HCT116 (cell line): ENCODE results near the gene MIPEP. TPM values are rescaled to one million over a fixed set of nuclear protein-coding genes. Genes with fewer than 3 reads are reported as not detected.

ENCODE experiments used
- ATAC-seq: fragments of 200-7000 bp; cut with Tn5 transposase; 2 replicates; pipeline ENCODE4 v1.9.1; 2020; ENCODE audit warnings: mild to moderate bottlenecking, moderate library complexity
- BruUV-seq: library from RNA; stranded (reverse); fragments of 400-500 nt; replicated peaks from 2 replicates; lab custom pipeline; 2021; lab: Mats Ljungman, UMichigan
- CTCF ChIA-PET: fragments of 300-600 bp; sonication (Branson Sonifier 250); formaldehyde crosslinking; loops from one replicate; lab custom pipeline; 2021; ENCODE audit warnings: antibody characterized with exemption; lab: Charles Lee
- POLR2A ChIA-PET: fragments of 300-600, 350-600 bp; sonication (Branson Sonifier 250); formaldehyde crosslinking; loops from one replicate; lab custom pipeline; 2021; ENCODE audit warnings: antibody characterized with exemption; lab: Charles Lee
- RAD21 ChIA-PET, 2 experiments: fragments of 300-600 bp; sonication (Branson Sonifier 250); formaldehyde crosslinking; loops; one replicate each; lab custom pipeline; 2023; ENCODE audit warnings: low total read pairs in 2 of 2; ENCODE audit not compliant: uncharacterized antibody in 2 of 2, unreplicated experiment in 2 of 2, low non-redundant PET in 1 of 2; lab: Charles Lee
- DNase-seq: peaks from one replicate; pipeline ENCODE4 v3.0.0-alpha.2; 2010; ENCODE audit warnings: low read depth, low spot score
- H2AFZ ChIP-seq: fragments of 200-600 bp; shearing (Covaris generic), sonication (generic); 2 replicates; pipeline ENCODE4 v1.6.1; 2017; ENCODE audit warnings: low read depth, mixed run types, mixed read lengths, antibody characterized with exemption, low read length; ENCODE audit not compliant: poor library complexity, severe bottlenecking
- H3K27ac ChIP-seq: 2 replicates; pipeline ENCODE4 v1.5.1; 2012; ENCODE audit warnings: low read depth, low read length
- H3K27me3 ChIP-seq: fragments of 200-600 bp; sonication (generic); 2 replicates; pipeline ENCODE4 v1.6.1; 2016; ENCODE audit warnings: mixed run types, low read length, mixed read lengths; ENCODE audit not compliant: insufficient read depth
- H3K36me3 ChIP-seq, 2 experiments: fragments of 200-500 bp in 1 of 2; fragments of 200-600 bp in 1 of 2; sonication (Bioruptor generic) in 1 of 2; sonication (generic) in 1 of 2; 2 replicates each; pipeline versions ENCODE4 v1.5.1 to v1.6.1; 2014 to 2016; ENCODE audit warnings: low read length in 2 of 2, inconsistent platforms in 1 of 2, mixed read lengths in 1 of 2, mixed run types in 1 of 2; ENCODE audit not compliant: insufficient read depth in 2 of 2, control insufficient read depth in 1 of 2
- H3K4me1 ChIP-seq, 2 experiments: fragments of 200-600 bp in 1 of 2; sonication (generic) in 1 of 2; 2 replicates each; pipeline versions ENCODE4 v1.5.1 to v1.6.1; 2012 to 2017; ENCODE audit warnings: low read length in 2 of 2, inconsistent platforms in 1 of 2, mild to moderate bottlenecking in 1 of 2, mixed read lengths in 1 of 2, mixed run types in 1 of 2, moderate library complexity in 1 of 2; ENCODE audit not compliant: insufficient read depth in 2 of 2, control insufficient read depth in 1 of 2
- H3K4me2 ChIP-seq: fragments of 200-600 bp; sonication (generic); 2 replicates; pipeline ENCODE4 v1.6.1; 2017; ENCODE audit warnings: mixed run types, low read length, mixed read lengths
- H3K4me3 ChIP-seq, 2 experiments: fragments of 200-600 bp in 1 of 2; sonication (generic) in 1 of 2; replicated peaks in 1 of 2; 2 replicates each; pipeline ENCODE4 v1.5.1; 2011 to 2016; ENCODE audit warnings: low read length in 2 of 2, control low read depth in 1 of 2, low read depth in 1 of 2, mild to moderate bottlenecking in 1 of 2, mixed read lengths in 1 of 2, mixed run types in 1 of 2
- H3K79me2 ChIP-seq: fragments of 200-600 bp; sonication (generic); 2 replicates; pipeline ENCODE4 v1.6.1; 2017; ENCODE audit warnings: mild to moderate bottlenecking, mixed run types, low read length, moderate library complexity, mixed read lengths; ENCODE audit not compliant: insufficient read depth
- H3K9ac ChIP-seq: fragments of 200-600 bp; sonication (generic); 2 replicates; pipeline ENCODE4 v1.6.1; 2016; ENCODE audit warnings: low read length, mixed read lengths
- H3K9me2 ChIP-seq: fragments of 200-600 bp; sonication (generic), shearing (Covaris generic); 2 replicates; pipeline ENCODE4 v1.6.1; 2017; ENCODE audit warnings: mixed run types, mild to moderate bottlenecking, moderate library complexity; ENCODE audit not compliant: insufficient read depth
- H3K9me3 ChIP-seq, 2 experiments: fragments of 200-500 bp in 1 of 2; fragments of 200-600 bp in 1 of 2; sonication (Bioruptor generic) in 1 of 2; sonication (generic) in 1 of 2; 2 replicates each; pipeline ENCODE4 v1.6.1; 2014 to 2017; ENCODE audit warnings: low read length in 2 of 2, mixed read lengths in 2 of 2, inconsistent platforms in 1 of 2, low read depth in 1 of 2, mild to moderate bottlenecking in 1 of 2, mixed run types in 1 of 2, moderate library complexity in 1 of 2; ENCODE audit not compliant: control insufficient read depth in 1 of 2, insufficient read depth in 1 of 2
- H4K20me1 ChIP-seq: fragments of 200-600 bp; sonication (generic), shearing (Covaris generic); 2 replicates; pipeline ENCODE4 v1.6.1; 2017; ENCODE audit warnings: mixed run types, mild to moderate bottlenecking, moderate library complexity; ENCODE audit not compliant: insufficient read depth
- CBX3 ChIP-seq: IDR thresholded peaks from 2 replicates; pipeline ENCODE4 v1.6.1; 2012; ENCODE audit warnings: low read depth
- EGR1 ChIP-seq: IDR thresholded peaks from 2 replicates; pipeline ENCODE4 v1.6.1; 2012; ENCODE audit warnings: low read depth
- ELF1 ChIP-seq: IDR thresholded peaks from 2 replicates; pipeline ENCODE4 v1.6.1; 2012; ENCODE audit warnings: low read depth, borderline replicate concordance
- JUND ChIP-seq: IDR thresholded peaks from 2 replicates; pipeline ENCODE4 v1.6.1; 2012
- POLR2A ChIP-seq: IDR thresholded peaks from 2 replicates; pipeline ENCODE4 v1.7.0; 2011; ENCODE audit warnings: borderline replicate concordance; ENCODE audit not compliant: insufficient read depth, insufficient read length; ENCODE audit errors: extremely low read depth
- SIN3A ChIP-seq: IDR thresholded peaks from 2 replicates; pipeline ENCODE4 v1.6.1; 2012; ENCODE audit warnings: low read depth
- SP1 ChIP-seq: IDR thresholded peaks from 2 replicates; pipeline ENCODE4 v1.6.1; 2012; ENCODE audit warnings: low read depth
- TCF7L2 ChIP-seq: IDR thresholded peaks from 2 replicates; pipeline ENCODE4 v1.7.0; 2011; ENCODE audit warnings: borderline replicate concordance, inconsistent platforms; ENCODE audit not compliant: insufficient read depth, insufficient read length; ENCODE audit errors: extremely low read depth
- YY1 ChIP-seq: IDR thresholded peaks from 2 replicates; pipeline ENCODE4 v1.6.1; 2011; ENCODE audit warnings: low read length, low read depth, moderate library complexity, mild to moderate bottlenecking; ENCODE audit not compliant: insufficient replicate concordance; ENCODE audit errors: extremely low read depth
- ZFX ChIP-seq: fragments of 450-650 bp; IDR thresholded peaks from 2 replicates; pipeline ENCODE4 v1.6.1; 2017
- ZNF274 ChIP-seq: fragments of 200-500 bp; sonication (Bioruptor generic); IDR thresholded peaks from 2 replicates; pipeline ENCODE4 v1.6.1; 2014; ENCODE audit warnings: mild to moderate bottlenecking, low read depth, low read length, inconsistent platforms
- intact Hi-C: fragments of 100-400 bp; cut with micrococcal nuclease; formaldehyde crosslinking; loops from 2 replicates; pipeline ENCODE4 v1.10.0; 2022
- total RNA-seq: library from RNA; stranded (reverse); gene quantifications from one replicate; pipeline ENCODE4 v1.2.1, GENCODE V29; 2021; ENCODE audit not compliant: unreplicated experiment
- TF ChIP-seq, protein P1 (sequence below): IDR thresholded peaks from 2 replicates; pipeline ENCODE4 v1.6.1; 2012; ENCODE audit warnings: low read depth
- TF ChIP-seq, protein P2 (sequence below): IDR thresholded peaks from 2 replicates; pipeline ENCODE4 v1.6.1; 2012
- TF ChIP-seq, protein P3 (sequence below), 3 experiments: fragments of 200-600 bp in 1 of 3; sonication (generic) in 1 of 3; IDR thresholded peaks in 2 of 3; conservative IDR thresholded peaks in 1 of 3; 2 replicates each; pipeline ENCODE4 v1.5.1; 2012 to 2017; ENCODE audit warnings: low read depth in 2 of 3, low read length in 2 of 3, antibody characterized with exemption in 1 of 3, borderline replicate concordance in 1 of 3, control low read depth in 1 of 3, mild to moderate bottlenecking in 1 of 3, mixed read lengths in 1 of 3, mixed run types in 1 of 3, moderate library complexity in 1 of 3; ENCODE audit not compliant: insufficient read depth in 1 of 3
- TF ChIP-seq, protein P4 (sequence below): IDR thresholded peaks from 2 replicates; pipeline ENCODE4 v1.6.1; 2012
- TF ChIP-seq, protein P5 (sequence below): IDR thresholded peaks from 2 replicates; pipeline ENCODE4 v1.6.1; 2011; ENCODE audit warnings: mild to moderate bottlenecking, low read length, moderate library complexity; ENCODE audit not compliant: insufficient replicate concordance; ENCODE audit errors: extremely low read depth

Gene MIPEP
- total RNA-seq, 1 experiment from 2014 or later: 33.3 TPM

DNA sequence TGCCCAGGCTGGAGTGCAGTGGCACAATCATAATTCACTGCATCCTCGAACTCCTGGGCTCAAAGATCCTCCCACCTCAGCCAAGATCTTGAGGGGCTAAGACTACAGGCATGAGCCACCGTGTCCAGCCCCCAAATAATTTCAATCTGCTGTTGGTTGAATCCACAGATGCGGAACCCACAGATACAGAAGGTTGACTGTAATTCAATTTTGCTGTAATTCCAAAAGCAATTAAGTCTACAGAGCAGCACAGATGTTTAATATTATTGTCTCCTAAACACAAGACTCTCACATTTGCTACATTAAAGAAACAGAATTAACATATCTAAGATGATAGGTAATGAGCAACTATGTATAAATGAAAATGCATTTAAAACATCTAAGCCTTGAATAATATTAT is 75.6 kb downstream of the MIPEP start (continued):
- TF ChIP-seq, protein P1, sequence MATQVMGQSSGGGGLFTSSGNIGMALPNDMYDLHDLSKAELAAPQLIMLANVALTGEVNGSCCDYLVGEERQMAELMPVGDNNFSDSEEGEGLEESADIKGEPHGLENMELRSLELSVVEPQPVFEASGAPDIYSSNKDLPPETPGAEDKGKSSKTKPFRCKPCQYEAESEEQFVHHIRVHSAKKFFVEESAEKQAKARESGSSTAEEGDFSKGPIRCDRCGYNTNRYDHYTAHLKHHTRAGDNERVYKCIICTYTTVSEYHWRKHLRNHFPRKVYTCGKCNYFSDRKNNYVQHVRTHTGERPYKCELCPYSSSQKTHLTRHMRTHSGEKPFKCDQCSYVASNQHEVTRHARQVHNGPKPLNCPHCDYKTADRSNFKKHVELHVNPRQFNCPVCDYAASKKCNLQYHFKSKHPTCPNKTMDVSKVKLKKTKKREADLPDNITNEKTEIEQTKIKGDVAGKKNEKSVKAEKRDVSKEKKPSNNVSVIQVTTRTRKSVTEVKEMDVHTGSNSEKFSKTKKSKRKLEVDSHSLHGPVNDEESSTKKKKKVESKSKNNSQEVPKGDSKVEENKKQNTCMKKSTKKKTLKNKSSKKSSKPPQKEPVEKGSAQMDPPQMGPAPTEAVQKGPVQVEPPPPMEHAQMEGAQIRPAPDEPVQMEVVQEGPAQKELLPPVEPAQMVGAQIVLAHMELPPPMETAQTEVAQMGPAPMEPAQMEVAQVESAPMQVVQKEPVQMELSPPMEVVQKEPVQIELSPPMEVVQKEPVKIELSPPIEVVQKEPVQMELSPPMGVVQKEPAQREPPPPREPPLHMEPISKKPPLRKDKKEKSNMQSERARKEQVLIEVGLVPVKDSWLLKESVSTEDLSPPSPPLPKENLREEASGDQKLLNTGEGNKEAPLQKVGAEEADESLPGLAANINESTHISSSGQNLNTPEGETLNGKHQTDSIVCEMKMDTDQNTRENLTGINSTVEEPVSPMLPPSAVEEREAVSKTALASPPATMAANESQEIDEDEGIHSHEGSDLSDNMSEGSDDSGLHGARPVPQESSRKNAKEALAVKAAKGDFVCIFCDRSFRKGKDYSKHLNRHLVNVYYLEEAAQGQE: no peak
- TF ChIP-seq ZNF274 (no peak), ZFX (no peak), EGR1 (no peak)
- TF ChIP-seq, protein P2, sequence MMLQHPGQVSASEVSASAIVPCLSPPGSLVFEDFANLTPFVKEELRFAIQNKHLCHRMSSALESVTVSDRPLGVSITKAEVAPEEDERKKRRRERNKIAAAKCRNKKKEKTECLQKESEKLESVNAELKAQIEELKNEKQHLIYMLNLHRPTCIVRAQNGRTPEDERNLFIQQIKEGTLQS: no peak
- TF ChIP-seq, protein P3, sequence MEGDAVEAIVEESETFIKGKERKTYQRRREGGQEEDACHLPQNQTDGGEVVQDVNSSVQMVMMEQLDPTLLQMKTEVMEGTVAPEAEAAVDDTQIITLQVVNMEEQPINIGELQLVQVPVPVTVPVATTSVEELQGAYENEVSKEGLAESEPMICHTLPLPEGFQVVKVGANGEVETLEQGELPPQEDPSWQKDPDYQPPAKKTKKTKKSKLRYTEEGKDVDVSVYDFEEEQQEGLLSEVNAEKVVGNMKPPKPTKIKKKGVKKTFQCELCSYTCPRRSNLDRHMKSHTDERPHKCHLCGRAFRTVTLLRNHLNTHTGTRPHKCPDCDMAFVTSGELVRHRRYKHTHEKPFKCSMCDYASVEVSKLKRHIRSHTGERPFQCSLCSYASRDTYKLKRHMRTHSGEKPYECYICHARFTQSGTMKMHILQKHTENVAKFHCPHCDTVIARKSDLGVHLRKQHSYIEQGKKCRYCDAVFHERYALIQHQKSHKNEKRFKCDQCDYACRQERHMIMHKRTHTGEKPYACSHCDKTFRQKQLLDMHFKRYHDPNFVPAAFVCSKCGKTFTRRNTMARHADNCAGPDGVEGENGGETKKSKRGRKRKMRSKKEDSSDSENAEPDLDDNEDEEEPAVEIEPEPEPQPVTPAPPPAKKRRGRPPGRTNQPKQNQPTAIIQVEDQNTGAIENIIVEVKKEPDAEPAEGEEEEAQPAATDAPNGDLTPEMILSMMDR (IDR thresholded peaks at IDR 0.05 in 2 of 3, conservative IDR thresholded peaks at IDR 0.05 in 1 of 3; ENCODE audit: borderline replicate concordance in 1 of 3, insufficient read depth in 1 of 3, low read depth in 2 of 3, low read length in 2 of 3): no peak

DNA sequence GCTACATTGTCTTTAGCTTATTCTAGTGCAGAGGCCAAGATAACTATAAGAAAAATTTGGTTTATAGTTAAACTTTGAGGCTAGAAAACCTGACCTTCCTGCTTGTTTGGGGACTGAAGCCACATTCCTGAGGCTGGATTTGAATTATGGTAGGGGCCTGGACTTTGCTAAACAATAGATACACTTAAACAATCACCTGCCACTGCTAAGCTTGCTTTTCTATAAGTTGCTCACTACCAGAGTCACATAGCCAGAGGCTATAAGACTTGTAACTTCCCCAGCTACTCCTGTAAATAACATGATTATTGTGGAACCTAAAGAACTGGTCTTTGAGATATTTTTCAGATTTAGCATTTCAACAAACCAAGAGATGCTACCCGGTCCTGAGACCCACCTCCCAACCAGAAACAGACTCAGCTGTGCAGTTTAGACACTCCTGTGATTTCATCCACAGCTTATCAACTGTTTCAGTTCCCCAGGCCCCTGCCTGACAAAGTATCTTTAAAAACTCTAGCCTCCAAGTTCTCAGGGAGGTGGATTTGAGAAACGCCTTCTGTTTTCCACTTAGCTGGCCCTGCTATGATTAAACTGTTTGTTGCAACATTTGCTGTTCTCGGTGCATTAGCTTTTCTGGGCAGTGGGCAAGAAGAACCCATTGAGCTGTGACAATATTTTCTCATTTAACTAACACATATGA is 77.7 kb downstream of the MIPEP start:
- BruUV-seq: no TSS peak
- H3K27ac ChIP-seq: no peak overlapping the region
- no peak overlapping the region for H3K4me3 ChIP-seq
- RAD21 ChIA-PET: no interaction called here
- CTCF ChIA-PET: no interaction called here
- no peaks in the 10 kb centered on the region for H3K4me1 ChIP-seq
- no peaks in the 10 kb centered on the region for H3K27me3 ChIP-seq
- POLR2A ChIA-PET: no interaction called here
- H3K9me3 ChIP-seq: no peaks in the 10 kb centered on the region
- H4K20me1 ChIP-seq: no peaks in the 10 kb centered on the region
- ATAC-seq: no peak
- no peak overlapping the region for H3K9ac ChIP-seq
- no peak overlapping the region for H2AFZ ChIP-seq
- DNase-seq: no peak
- H3K79me2 ChIP-seq: no peaks in the 10 kb centered on the region
- no peaks in the 10 kb centered on the region for H3K9me2 ChIP-seq
- H3K36me3 ChIP-seq: no peaks in the 10 kb centered on the region
- no peak overlapping the region for H3K4me2 ChIP-seq
- intact Hi-C loops: no loop called here
- TF ChIP-seq ZFX: no peak
- TF ChIP-seq CBX3: no peak
- TF ChIP-seq EGR1: no peak
- no peak for TF ChIP-seq SP1
- TF ChIP-seq YY1: no peak
- no peak for TF ChIP-seq JUND
- TF ChIP-seq SIN3A: no peak
- TF ChIP-seq ZNF274: no peak
- TF ChIP-seq ELF1: no peak
- TF ChIP-seq, protein P4, sequence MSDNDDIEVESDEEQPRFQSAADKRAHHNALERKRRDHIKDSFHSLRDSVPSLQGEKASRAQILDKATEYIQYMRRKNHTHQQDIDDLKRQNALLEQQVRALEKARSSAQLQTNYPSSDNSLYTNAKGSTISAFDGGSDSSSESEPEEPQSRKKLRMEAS: no peak
- no peak for TF ChIP-seq POLR2A
- TF ChIP-seq TCF7L2: no peak
- TF ChIP-seq, protein P2: no peak
- TF ChIP-seq, protein P5, sequence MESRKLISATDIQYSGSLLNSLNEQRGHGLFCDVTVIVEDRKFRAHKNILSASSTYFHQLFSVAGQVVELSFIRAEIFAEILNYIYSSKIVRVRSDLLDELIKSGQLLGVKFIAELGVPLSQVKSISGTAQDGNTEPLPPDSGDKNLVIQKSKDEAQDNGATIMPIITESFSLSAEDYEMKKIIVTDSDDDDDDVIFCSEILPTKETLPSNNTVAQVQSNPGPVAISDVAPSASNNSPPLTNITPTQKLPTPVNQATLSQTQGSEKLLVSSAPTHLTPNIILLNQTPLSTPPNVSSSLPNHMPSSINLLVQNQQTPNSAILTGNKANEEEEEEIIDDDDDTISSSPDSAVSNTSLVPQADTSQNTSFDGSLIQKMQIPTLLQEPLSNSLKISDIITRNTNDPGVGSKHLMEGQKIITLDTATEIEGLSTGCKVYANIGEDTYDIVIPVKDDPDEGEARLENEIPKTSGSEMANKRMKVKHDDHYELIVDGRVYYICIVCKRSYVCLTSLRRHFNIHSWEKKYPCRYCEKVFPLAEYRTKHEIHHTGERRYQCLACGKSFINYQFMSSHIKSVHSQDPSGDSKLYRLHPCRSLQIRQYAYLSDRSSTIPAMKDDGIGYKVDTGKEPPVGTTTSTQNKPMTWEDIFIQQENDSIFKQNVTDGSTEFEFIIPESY: no peak
